ENCODE measurements around the gene KHDC1. TPM values are rescaled to one million over a fixed set of nuclear protein-coding genes. Genes with fewer than 3 reads are reported as not detected.
"Not testable (repeated sequence)": the region's sequence is repeated elsewhere in the genome, so short reads cannot be mapped to it uniquely, and the experiment has no call there.

The KHDC1 gene
- total RNA-seq, 1 donor = 4.0 TPM

DNA sequence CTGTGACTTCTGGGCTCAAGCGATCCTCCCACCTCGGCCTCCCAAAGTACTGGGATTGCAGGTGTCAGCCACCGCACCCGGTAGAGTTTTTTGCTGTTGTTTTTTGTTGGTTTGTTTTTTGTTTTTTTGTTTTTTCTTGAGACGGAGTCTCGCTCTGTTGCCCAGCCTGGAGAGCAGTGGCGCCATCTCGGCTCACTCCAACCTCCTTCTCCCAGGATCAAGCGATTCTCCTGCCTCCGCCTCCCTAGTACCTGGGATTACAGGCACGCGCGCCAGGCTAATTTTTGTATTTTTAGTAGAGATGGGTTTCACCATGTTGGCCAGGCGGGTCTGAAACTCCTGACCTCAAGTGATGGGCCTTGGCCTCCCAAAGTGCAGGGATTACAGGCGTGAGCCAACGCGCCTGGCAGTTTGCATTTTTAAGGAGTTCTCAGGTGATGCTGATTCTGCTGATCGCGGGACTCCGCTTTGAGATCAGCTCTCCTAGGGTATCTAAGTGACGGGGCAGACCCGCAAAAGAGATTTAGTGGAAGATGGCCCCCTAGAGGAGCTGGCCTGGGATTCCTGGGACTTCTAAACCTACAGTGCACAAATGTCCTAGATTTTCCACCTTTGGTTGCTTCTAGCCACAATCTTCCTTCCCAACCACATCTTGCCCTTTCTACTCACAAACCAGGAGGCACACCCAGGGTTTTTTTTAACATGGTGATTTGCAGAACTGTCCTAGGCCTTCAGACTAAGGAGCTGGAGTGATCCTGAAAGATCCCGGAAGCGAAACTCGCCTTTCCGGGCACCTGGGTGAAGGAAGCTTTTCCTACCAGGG, 45.9 kb upstream of the KHDC1 start:
- peak overlapping the region; percentile 92 for H3K4me2 ChIP-seq (ENCODE audit: insufficient read depth, low read length)
- H4K20me1 ChIP-seq (ENCODE audit: insufficient read depth, low read length) = no peaks in the 10 kb centered on the region
- peaks cover 26% of the 10 kb centered on the region for H3K79me2 ChIP-seq (ENCODE audit: insufficient read depth, low read length)
- H3K4me1 ChIP-seq (ENCODE audit: insufficient read depth, low read length) = peaks cover 3% of the 10 kb centered on the region
- H3K9me3 ChIP-seq (ENCODE audit: low read depth, low read length) = no peaks in the 10 kb centered on the region
- peak overlapping the region; percentile 80 for H3K4me3 ChIP-seq (ENCODE audit: insufficient read depth, low read length)
- peak; percentile 88 for DNase-seq (ENCODE audit: insufficient read length, low spot score, missing footprints)
- TF ChIP-seq, protein P1, sequence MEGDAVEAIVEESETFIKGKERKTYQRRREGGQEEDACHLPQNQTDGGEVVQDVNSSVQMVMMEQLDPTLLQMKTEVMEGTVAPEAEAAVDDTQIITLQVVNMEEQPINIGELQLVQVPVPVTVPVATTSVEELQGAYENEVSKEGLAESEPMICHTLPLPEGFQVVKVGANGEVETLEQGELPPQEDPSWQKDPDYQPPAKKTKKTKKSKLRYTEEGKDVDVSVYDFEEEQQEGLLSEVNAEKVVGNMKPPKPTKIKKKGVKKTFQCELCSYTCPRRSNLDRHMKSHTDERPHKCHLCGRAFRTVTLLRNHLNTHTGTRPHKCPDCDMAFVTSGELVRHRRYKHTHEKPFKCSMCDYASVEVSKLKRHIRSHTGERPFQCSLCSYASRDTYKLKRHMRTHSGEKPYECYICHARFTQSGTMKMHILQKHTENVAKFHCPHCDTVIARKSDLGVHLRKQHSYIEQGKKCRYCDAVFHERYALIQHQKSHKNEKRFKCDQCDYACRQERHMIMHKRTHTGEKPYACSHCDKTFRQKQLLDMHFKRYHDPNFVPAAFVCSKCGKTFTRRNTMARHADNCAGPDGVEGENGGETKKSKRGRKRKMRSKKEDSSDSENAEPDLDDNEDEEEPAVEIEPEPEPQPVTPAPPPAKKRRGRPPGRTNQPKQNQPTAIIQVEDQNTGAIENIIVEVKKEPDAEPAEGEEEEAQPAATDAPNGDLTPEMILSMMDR (IDR thresholded peaks at IDR 0.05; ENCODE audit: extremely low read depth, low read depth, low read length) = peak; percentile 23
- H3K36me3 ChIP-seq (ENCODE audit: insufficient read depth, low read length) = no peaks in the 10 kb centered on the region
- H2AFZ ChIP-seq (ENCODE audit: low read length) = peak overlapping the region; percentile 96
- H3K27ac ChIP-seq (ENCODE audit: low read depth, low read length) = peak overlapping the region; percentile 83
- no peaks in the 10 kb centered on the region for H3K27me3 ChIP-seq (ENCODE audit: insufficient read depth, low read length)

DNA sequence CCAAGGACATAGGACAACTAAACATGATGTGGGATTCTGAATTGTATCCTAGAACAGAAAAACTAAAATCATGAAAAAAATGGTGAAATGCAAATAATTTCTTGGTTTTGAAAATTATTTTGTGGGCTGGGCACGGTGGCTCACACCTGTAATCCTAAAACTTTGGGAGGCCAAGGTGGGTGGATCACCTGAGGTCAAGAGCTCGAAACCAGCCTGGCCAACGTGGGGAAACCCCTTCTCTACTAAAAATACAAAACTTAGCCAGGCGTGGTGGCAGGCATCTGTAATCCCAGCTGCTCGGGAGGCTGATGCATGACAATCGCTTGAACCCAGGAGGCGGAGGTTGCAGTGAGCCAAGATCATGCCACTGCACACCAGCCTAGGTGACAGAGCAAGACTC, 40.8 kb upstream of the KHDC1 start:
- peaks cover 33% of the 10 kb centered on the region for H3K79me2 ChIP-seq (ENCODE audit: insufficient read depth, low read length)
- not testable (repeated sequence) for H3K9me3 ChIP-seq (ENCODE audit: low read depth, low read length)

DNA sequence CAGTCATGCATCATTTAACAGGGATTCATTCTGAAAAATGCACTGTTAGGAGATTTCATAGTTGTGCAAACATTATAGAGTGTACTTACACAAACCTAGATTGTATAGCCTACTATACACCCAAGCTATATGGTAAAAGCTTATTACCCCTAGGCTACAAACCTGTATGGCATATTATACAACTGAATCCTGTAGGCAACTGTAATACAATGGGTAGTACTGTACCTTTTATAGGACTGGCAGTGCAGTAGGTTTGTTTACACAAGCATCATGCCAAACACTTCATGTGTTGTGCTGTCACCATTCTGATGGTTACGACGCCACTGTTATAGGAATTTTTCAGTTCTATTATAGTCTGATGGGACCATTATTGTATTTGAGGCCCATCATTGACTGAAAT, 39.3 kb upstream of the KHDC1 start:
- H3K9me3 ChIP-seq (ENCODE audit: low read depth, low read length) = no peaks in the 10 kb centered on the region
- no peaks in the 10 kb centered on the region for H4K20me1 ChIP-seq (ENCODE audit: insufficient read depth, low read length)
- no peaks in the 10 kb centered on the region for H3K27me3 ChIP-seq (ENCODE audit: insufficient read depth, low read length)
- TF ChIP-seq, protein P1 (IDR thresholded peaks at IDR 0.05; ENCODE audit: extremely low read depth, low read depth, low read length) = no peak
- peaks cover 25% of the 10 kb centered on the region for H3K79me2 ChIP-seq (ENCODE audit: insufficient read depth, low read length)
- no peak overlapping the region for H3K4me3 ChIP-seq (ENCODE audit: insufficient read depth, low read length)
- H3K36me3 ChIP-seq (ENCODE audit: insufficient read depth, low read length) = peaks cover 5% of the 10 kb centered on the region
- no peak overlapping the region for H2AFZ ChIP-seq (ENCODE audit: low read length)
- H3K27ac ChIP-seq (ENCODE audit: low read depth, low read length) = no peak overlapping the region
- no peak for DNase-seq (ENCODE audit: insufficient read length, low spot score, missing footprints)
- no peak overlapping the region for H3K4me2 ChIP-seq (ENCODE audit: insufficient read depth, low read length)
- H3K4me1 ChIP-seq (ENCODE audit: insufficient read depth, low read length) = no peaks in the 10 kb centered on the region

More for the DNA sequence above, 40.8 kb upstream of the KHDC1 start:
- not testable (repeated sequence) for H3K4me1 ChIP-seq (ENCODE audit: insufficient read depth, low read length); H3K27ac ChIP-seq (ENCODE audit: low read depth, low read length); H2AFZ ChIP-seq (ENCODE audit: low read length); H3K4me2 ChIP-seq (ENCODE audit: insufficient read depth, low read length); H3K4me3 ChIP-seq (ENCODE audit: insufficient read depth, low read length); H4K20me1 ChIP-seq (ENCODE audit: insufficient read depth, low read length); DNase-seq (ENCODE audit: insufficient read length, low spot score, missing footprints); H3K27me3 ChIP-seq (ENCODE audit: insufficient read depth, low read length); H3K36me3 ChIP-seq (ENCODE audit: insufficient read depth, low read length)

DNA sequence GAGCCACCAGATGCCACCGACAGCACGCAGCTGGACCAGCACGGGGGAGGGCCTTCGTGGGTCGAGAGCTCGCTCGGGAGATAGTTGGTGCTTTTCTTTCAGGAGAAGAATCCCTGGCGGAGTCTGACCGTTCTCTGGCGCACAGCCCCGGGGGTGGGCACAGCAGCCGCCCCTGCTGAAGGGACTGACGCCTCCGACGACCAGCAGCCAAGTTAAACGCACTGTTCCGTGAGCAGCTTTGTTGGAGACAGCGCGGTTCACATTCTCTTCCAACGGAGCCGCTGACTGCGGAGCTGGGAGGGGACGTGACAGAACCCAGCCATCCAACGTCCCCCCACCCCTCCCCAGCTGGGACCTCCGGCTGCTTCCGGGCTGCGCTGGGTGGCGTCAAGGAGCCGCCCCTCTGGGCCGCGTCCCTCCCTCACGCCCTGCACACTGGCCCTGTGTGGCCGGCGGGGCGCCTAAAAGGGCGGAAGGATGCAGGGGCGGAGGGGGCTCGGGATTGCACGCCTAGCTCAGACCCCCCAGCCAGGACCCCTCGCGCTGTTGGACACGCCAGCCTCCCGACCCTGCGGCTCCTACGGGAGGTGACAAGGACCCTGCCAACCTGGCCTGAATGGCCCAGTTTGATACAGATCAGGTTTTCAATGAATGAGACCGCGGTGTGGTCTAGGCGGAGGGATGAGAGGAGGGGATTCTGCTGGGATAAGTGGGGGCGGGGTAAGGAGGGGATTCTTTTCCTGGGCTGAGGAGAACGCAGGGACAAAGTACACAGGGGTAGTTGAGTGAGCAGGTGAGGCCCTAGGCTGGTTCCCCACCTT, 36.4 kb upstream of the KHDC1 start:
- Histone ChIP-seq H3K4me2 (ENCODE audit: insufficient read depth, low read length) (peak overlapping the region; percentile 55), H3K4me3 (ENCODE audit: insufficient read depth, low read length) (peak overlapping the region; percentile 59), H2AFZ (ENCODE audit: low read length) (peak overlapping the region; percentile 20), H3K9me3 (ENCODE audit: low read depth, low read length) (no peaks in the 10 kb centered on the region), H3K27ac (ENCODE audit: low read depth, low read length) (no peak overlapping the region), H4K20me1 (ENCODE audit: insufficient read depth, low read length) (no peaks in the 10 kb centered on the region), H3K79me2 (ENCODE audit: insufficient read depth, low read length) (peaks cover 23% of the 10 kb centered on the region), H3K4me1 (ENCODE audit: insufficient read depth, low read length) (no peaks in the 10 kb centered on the region), H3K36me3 (ENCODE audit: insufficient read depth, low read length) (peaks cover 5% of the 10 kb centered on the region), H3K27me3 (ENCODE audit: insufficient read depth, low read length) (no peaks in the 10 kb centered on the region)
- DNase-seq (ENCODE audit: insufficient read length, low spot score, missing footprints) = peak; percentile 52
- TF ChIP-seq, protein P1 (IDR thresholded peaks at IDR 0.05; ENCODE audit: extremely low read depth, low read depth, low read length) = no peak
